Measurements from ENCODE around the gene CCL8.

Gene CCL8

GRCh38 chr17:34337701-34338100 is 18.5 kb downstream of the CCL8 start:
- H3K4me2 ChIP-seq (ENCODE audit: low read depth, low read length): no peak overlapping the region
- no peaks in the 10 kb centered on the region for H3F3A ChIP-seq (ENCODE audit: insufficient read depth, low read length)
- TF ChIP-seq EZH2 (optimal IDR thresholded peaks at IDR 0.05; ENCODE audit: low read depth, low read length): no peak
- no peak for TF ChIP-seq EZH2phosphoT487 (IDR thresholded peaks at IDR 0.05; ENCODE audit: low read length)
- no peaks in the 10 kb centered on the region for H3K79me2 ChIP-seq (ENCODE audit: low read length)
- no peak overlapping the region for H3K27ac ChIP-seq (ENCODE audit: low read length)
- H3K4me3 ChIP-seq (ENCODE audit: low read length): no peak overlapping the region
- no peaks in the 10 kb centered on the region for H3K36me3 ChIP-seq (replicated peaks; ENCODE audit: insufficient read depth, low read length)
- no peaks in the 10 kb centered on the region; the same call in 1 of the 2 replicates for H3K9me2 ChIP-seq (replicated peaks; ENCODE audit: insufficient read depth, low read length)
- DNase-seq: no peak
- H3K9me3 ChIP-seq (replicated peaks; ENCODE audit: insufficient read depth, low read length): no peaks in the 10 kb centered on the region
- H3K27me3 ChIP-seq (replicated peaks; ENCODE audit: insufficient read depth, low read length): no peaks in the 10 kb centered on the region
- no peaks in the 10 kb centered on the region for H4K20me1 ChIP-seq (ENCODE audit: insufficient read depth, low read length)
- no peak overlapping the region for H3K9ac ChIP-seq (ENCODE audit: low read length)
- no peaks in the 10 kb centered on the region for H3K4me1 ChIP-seq (ENCODE audit: low read length)
- H2AFZ ChIP-seq (ENCODE audit: low read length): no peak overlapping the region

DNA sequence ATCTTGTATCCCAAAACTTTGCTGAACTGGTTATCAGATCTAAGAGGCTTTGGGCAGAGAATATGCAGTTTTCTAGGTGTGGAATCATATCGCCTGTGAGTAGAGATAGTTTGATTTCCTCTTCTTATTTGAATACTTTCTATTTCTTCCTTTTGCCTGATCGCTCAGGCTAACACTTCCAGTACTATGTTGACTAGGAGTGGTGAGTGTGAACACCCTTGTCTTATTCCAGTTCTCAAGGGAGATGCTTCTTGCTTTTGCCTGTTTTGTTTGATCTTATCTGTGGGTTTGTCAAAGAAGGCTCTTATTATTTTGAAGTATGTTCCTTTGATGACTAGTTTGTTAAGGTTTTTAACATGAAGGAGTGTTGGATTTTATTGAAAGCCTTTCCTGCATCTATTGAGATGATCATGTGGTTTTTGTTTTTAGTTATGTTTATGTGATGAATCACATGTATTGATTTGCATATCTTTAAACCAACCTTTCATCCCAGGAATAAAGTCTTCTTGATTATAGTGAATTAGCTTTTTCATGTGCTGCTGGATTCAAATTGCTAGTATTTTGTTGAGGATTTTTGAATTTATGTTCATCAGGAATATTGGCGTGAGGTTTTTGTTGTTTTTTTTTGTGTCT is 20.0 kb downstream of the CCL8 start:
- Histone ChIP-seq H3F3A (ENCODE audit: insufficient read depth, low read length) (no peaks in the 10 kb centered on the region), H3K27ac (ENCODE audit: low read length) (no peak overlapping the region), H3K36me3 (replicated peaks; ENCODE audit: insufficient read depth, low read length) (no peaks in the 10 kb centered on the region), H4K20me1 (ENCODE audit: insufficient read depth, low read length) (no peaks in the 10 kb centered on the region), H3K4me1 (ENCODE audit: low read length) (no peaks in the 10 kb centered on the region), H3K79me2 (ENCODE audit: low read length) (no peaks in the 10 kb centered on the region), H3K9me3 (replicated peaks; ENCODE audit: insufficient read depth, low read length) (no peaks in the 10 kb centered on the region), H3K9me2 (replicated peaks; ENCODE audit: insufficient read depth, low read length) (no peaks in the 10 kb centered on the region; the same call in 1 of the 2 replicates), H3K4me2 (ENCODE audit: low read depth, low read length) (no peak overlapping the region), H3K9ac (ENCODE audit: low read length) (no peak overlapping the region), H2AFZ (ENCODE audit: low read length) (no peak overlapping the region), H3K27me3 (replicated peaks; ENCODE audit: insufficient read depth, low read length) (no peaks in the 10 kb centered on the region), H3K4me3 (ENCODE audit: low read length) (no peak overlapping the region)
- TF ChIP-seq EZH2phosphoT487 (IDR thresholded peaks at IDR 0.05; ENCODE audit: low read length) (no peak), EZH2 (optimal IDR thresholded peaks at IDR 0.05; ENCODE audit: low read depth, low read length) (no peak)
- DNase-seq: no peak

GRCh38 chr17:34341916-34342315 is 22.7 kb downstream of the CCL8 start:
- no peaks in the 10 kb centered on the region; the same call in 1 of the 2 replicates for H3K9me2 ChIP-seq (replicated peaks; ENCODE audit: insufficient read depth, low read length)
- H3K36me3 ChIP-seq (replicated peaks; ENCODE audit: insufficient read depth, low read length): no peaks in the 10 kb centered on the region
- H3K79me2 ChIP-seq (ENCODE audit: low read length): no peaks in the 10 kb centered on the region
- no peaks in the 10 kb centered on the region for H3K4me1 ChIP-seq (ENCODE audit: low read length)
- no peak overlapping the region for H3K4me2 ChIP-seq (ENCODE audit: low read depth, low read length)
- DNase-seq: no peak
- H3K4me3 ChIP-seq (ENCODE audit: low read length): no peak overlapping the region
- no peaks in the 10 kb centered on the region for H4K20me1 ChIP-seq (ENCODE audit: insufficient read depth, low read length)
- no peaks in the 10 kb centered on the region for H3K9me3 ChIP-seq (replicated peaks; ENCODE audit: insufficient read depth, low read length)
- H3K27ac ChIP-seq (ENCODE audit: low read length): no peak overlapping the region
- H3F3A ChIP-seq (ENCODE audit: insufficient read depth, low read length): no peaks in the 10 kb centered on the region
- H3K27me3 ChIP-seq (replicated peaks; ENCODE audit: insufficient read depth, low read length): no peaks in the 10 kb centered on the region
- H2AFZ ChIP-seq (ENCODE audit: low read length): no peak overlapping the region
- no peak overlapping the region for H3K9ac ChIP-seq (ENCODE audit: low read length)
- no peak for TF ChIP-seq CTCF (IDR thresholded peaks at IDR 0.05; ENCODE audit: low read length)
- TF ChIP-seq EZH2 (optimal IDR thresholded peaks at IDR 0.05; ENCODE audit: low read depth, low read length): no peak
- no peak for TF ChIP-seq EZH2phosphoT487 (IDR thresholded peaks at IDR 0.05; ENCODE audit: low read length)

GRCh38 chr17:34347063-34347462 is 27.8 kb downstream of the CCL8 start:
- no peak overlapping the region for H3K4me3 ChIP-seq (ENCODE audit: low read length)
- DNase-seq: no peak
- H3K27me3 ChIP-seq (replicated peaks; ENCODE audit: insufficient read depth, low read length): no peaks in the 10 kb centered on the region
- H3K9me3 ChIP-seq (replicated peaks; ENCODE audit: insufficient read depth, low read length): no peaks in the 10 kb centered on the region
- no peaks in the 10 kb centered on the region for H3K4me1 ChIP-seq (ENCODE audit: low read length)
- H3K36me3 ChIP-seq (replicated peaks; ENCODE audit: insufficient read depth, low read length): no peaks in the 10 kb centered on the region
- no peak overlapping the region for H3K27ac ChIP-seq (ENCODE audit: low read length)
- no peaks in the 10 kb centered on the region for H3K9me2 ChIP-seq (replicated peaks; ENCODE audit: insufficient read depth, low read length)
- H3K4me2 ChIP-seq (ENCODE audit: low read depth, low read length): no peak overlapping the region
- H4K20me1 ChIP-seq (ENCODE audit: insufficient read depth, low read length): no peaks in the 10 kb centered on the region
- no peak for TF ChIP-seq EZH2 (optimal IDR thresholded peaks at IDR 0.05; ENCODE audit: low read depth, low read length)
- TF ChIP-seq EZH2phosphoT487 (IDR thresholded peaks at IDR 0.05; ENCODE audit: low read length): no peak
- H3K79me2 ChIP-seq (ENCODE audit: low read length): no peaks in the 10 kb centered on the region
- no peak overlapping the region for H2AFZ ChIP-seq (ENCODE audit: low read length)
- no peak overlapping the region for H3K9ac ChIP-seq (ENCODE audit: low read length)
- H3F3A ChIP-seq (ENCODE audit: insufficient read depth, low read length): no peaks in the 10 kb centered on the region

All from MM.1S (cell line).